K562 treated with DMSO at 1 percent for 48 hours (cell line): ENCODE results near the gene GALNT10. TPM values are rescaled to one million over a fixed set of nuclear protein-coding genes. Genes with fewer than 3 reads are reported as not detected.

Source experiments
- total RNA-seq: library from RNA; unstranded; fragments of 300-600 nt; gene quantifications from 2 replicates; pipeline ENCODE4 v1.2.3, GENCODE V29; 2022; ENCODE audit warnings: low replicate concordance; ENCODE audit errors: extremely low read depth

The GALNT10 gene
- total RNA-seq, result not detected in 2 replicates

GRCh38 chr5:154190595-154191304, at the start of gene GALNT10:
Gene GALNT10 (plus strand): TSS chr5:154190733. CDS start chr5:154190867, 134 bp downstream.

GRCh38 chr5:154445422-154446194, 255.1 kb downstream of the GALNT10 start, which contains the start of gene SAP30L:
Gene SAP30L (plus strand): TSS chr5:154445997. CDS start chr5:154446605, 608 bp downstream.

Other genes starting within 250 kb of the GALNT10 start
- gene FAM114A2, start 151.8 kb upstream of the GALNT10 start, total RNA-seq, result not detected in 2 replicates
- gene MFAP3, start 151.8 kb upstream of the GALNT10 start, total RNA-seq, result not detected in 2 replicates